Left lung (tissue), 10 donors: ENCODE data around the gene PTGS1. TPM values are rescaled to one million over a fixed set of nuclear protein-coding genes. Genes with fewer than 3 reads are reported as not detected.
A peak's percentile ranks its signal among the peaks of the same experiment; 100 is the strongest.

ENCODE experiments used
- ATAC-seq: fragments of 200-7000 bp; cut with Tn5 transposase; one replicate; pipeline ENCODE4 v1.9.1; 2020; ENCODE audit warnings: moderate library complexity
- DNase-seq, 4 donors: peaks; one replicate each; pipeline ENCODE4 v3.0.0-alpha.2; 2013 to 2020
- H3K27ac ChIP-seq, 2 donors: fragments of 200-600 bp; sonication (generic) in 1 of 2; one replicate each; pipeline versions ENCODE4 v1.5.0 to v1.8.0; 2020 to 2021
- H3K27me3 ChIP-seq, 2 donors: fragments of 200-600 bp; sonication (generic) in 1 of 2; one replicate each; pipeline versions ENCODE4 v1.5.0 to v1.8.0; 2020 to 2021
- H3K36me3 ChIP-seq, 2 donors: fragments of 200-600 bp; sonication (generic) in 1 of 2; one replicate each; pipeline versions ENCODE4 v1.5.0 to v1.8.0; 2020 to 2021
- H3K4me1 ChIP-seq, 2 donors: fragments of 200-600 bp; one replicate each; pipeline ENCODE4 v1.8.0; 2021
- H3K4me3 ChIP-seq, 2 donors: fragments of 200-600 bp; sonication (generic) in 1 of 2; one replicate each; pipeline versions ENCODE4 v1.5.0 to v1.8.0; 2020 to 2021; ENCODE audit warnings: mild to moderate bottlenecking in 1 of 2
- H3K9me3 ChIP-seq, 2 donors: fragments of 200-600 bp; sonication (generic) in 1 of 2; one replicate each; pipeline versions ENCODE4 v1.5.0 to v1.8.0; 2020 to 2021
- CTCF ChIP-seq, 2 donors: fragments of 200-600 bp; sonication (generic) in 1 of 2; IDR thresholded peaks; one replicate each; pipeline versions ENCODE4 v1.5.0 to v1.8.0; 2021; ENCODE audit warnings: antibody characterized with exemption in 2 of 2
- intact Hi-C, 2 donors: fragments of 100-400 bp; cut with DNase I; formaldehyde crosslinking; loops; one replicate each; pipeline versions ENCODE4 v1.11.2 to v1.14.2; 2022
- polyA plus RNA-seq, 6 donors: library from polyadenylated mRNA; unstranded; fragments of 120-200 nt; gene quantifications; one replicate each; pipeline ENCODE4 v1.2.1, GENCODE V29; 2013; ENCODE audit not compliant: insufficient read length in 6 of 6
- total RNA-seq, 2 donors: library from RNA; stranded (reverse); fragmentation: NEBNext Ultra II Directional; extraction: Animal tissue kit (Norgen Biotek cat#: 25700); gene quantifications; one replicate each; pipeline ENCODE4 v1.2.1, GENCODE V29; 2021
- donor health status: DM: no; HTN: yes; CAD: no.
- donor health status: DM: no; HTN: no; CAD: no.

PTGS1 gene
- total and polyA plus RNA-seq, 8 donors = 3.8 to 16.3 (median 4.8) TPM

GRCh38 chr9:122367774-122368460 is 2.9 kb upstream of the PTGS1 start:
- Histone ChIP-seq H3K4me3 (no peak overlapping the region), H3K4me1 (peaks cover 0 to 19% of the 10 kb centered on the region in 2 donors), H3K9me3 (no peaks in the 10 kb centered on the region), H3K27me3 (peaks cover 0 to 13% of the 10 kb centered on the region in 2 donors), H3K27ac (no peak overlapping the region), H3K36me3 (no peaks in the 10 kb centered on the region)
- ATAC-seq = no peak
- no peak for DNase-seq
- TF ChIP-seq CTCF (IDR thresholded peaks at IDR 0.05) = no peak
- intact Hi-C loops = no loop called here

GRCh38 chr9:122368642-122369041 is 2.2 kb upstream of the PTGS1 start:
- intact Hi-C loops = no loop called here
- Histone ChIP-seq H3K4me1 (peaks cover 0 to 19% of the 10 kb centered on the region in 2 donors), H3K9me3 (no peaks in the 10 kb centered on the region), H3K27ac (no peak overlapping the region), H3K36me3 (no peaks in the 10 kb centered on the region), H3K4me3 (no peak overlapping the region), H3K27me3 (peaks cover 0 to 13% of the 10 kb centered on the region in 2 donors)
- no peak for ATAC-seq
- DNase-seq = no peak
- TF ChIP-seq CTCF (IDR thresholded peaks at IDR 0.05) = no peak

GRCh38 chr9:122370303-122370702 is 521 bp upstream of the PTGS1 start:
- peak in 1 of 4 donors; percentile 87 for DNase-seq
- peaks cover 0 to 13% of the 10 kb centered on the region in 2 donors for H3K27me3 ChIP-seq
- H3K4me3 ChIP-seq = peak overlapping the region; percentile 24 to 43
- peak overlapping the region in 1 of 2 donors; percentile 74 for H3K27ac ChIP-seq
- H3K9me3 ChIP-seq = no peaks in the 10 kb centered on the region
- ATAC-seq = peak; percentile 49
- H3K36me3 ChIP-seq = no peaks in the 10 kb centered on the region
- no peak for TF ChIP-seq CTCF (IDR thresholded peaks at IDR 0.05)
- peaks cover 1 to 22% of the 10 kb centered on the region in 2 donors for H3K4me1 ChIP-seq
- intact Hi-C loops = loop anchor here in 1 of 2 donors (10.0 kb wide), 1 partner anchor 74 kb away; no protein-coding TSS in a partner anchor

GRCh38 chr9:122371846-122372245 is 1.0 kb downstream of the PTGS1 start:
- H3K27me3 ChIP-seq = peaks cover 0 to 13% of the 10 kb centered on the region in 2 donors
- H3K9me3 ChIP-seq = no peaks in the 10 kb centered on the region
- H3K4me1 ChIP-seq = peaks cover 8 to 33% of the 10 kb centered on the region in 2 donors
- H3K27ac ChIP-seq = no peak overlapping the region
- intact Hi-C loops = loop anchor here in 1 of 2 donors (10.0 kb wide), 1 partner anchor 73 kb away; no protein-coding TSS in a partner anchor
- DNase-seq (no peak), ATAC-seq (no peak)
- peak overlapping the region; percentile 24 to 43 for H3K4me3 ChIP-seq
- TF ChIP-seq CTCF (IDR thresholded peaks at IDR 0.05) = no peak
- no peaks in the 10 kb centered on the region for H3K36me3 ChIP-seq
